ENCODE measurements around the gene PRKN.

Gene PRKN

DNA sequence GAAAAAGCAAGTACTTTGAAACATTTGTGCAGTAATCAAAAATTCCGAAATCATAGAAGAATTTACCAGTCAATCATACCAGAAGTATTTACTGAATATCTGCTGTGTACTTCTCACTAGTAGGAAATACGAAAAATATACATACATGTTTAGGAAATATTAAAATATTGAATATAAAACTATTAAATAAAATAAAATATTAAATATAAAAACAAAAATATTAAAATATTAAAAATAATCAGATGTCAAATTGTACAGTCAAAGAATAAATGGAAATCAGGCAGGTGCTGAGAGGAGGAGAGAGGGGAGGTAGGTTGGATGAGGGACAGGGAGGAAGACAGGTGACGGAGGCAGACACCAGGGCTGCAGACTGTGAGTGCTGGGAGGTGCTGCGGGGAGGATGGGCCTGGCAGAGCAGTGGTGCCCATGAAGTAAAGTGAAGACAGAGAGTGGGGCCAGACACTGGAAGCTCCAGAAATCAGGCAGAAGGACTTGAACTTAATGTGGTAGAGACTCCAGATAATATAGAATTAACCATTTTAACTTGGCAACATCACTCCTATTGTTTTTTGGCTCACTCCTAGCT lies 55.9 kb downstream of the PRKN start:
- DNase-seq, result no peak

DNA sequence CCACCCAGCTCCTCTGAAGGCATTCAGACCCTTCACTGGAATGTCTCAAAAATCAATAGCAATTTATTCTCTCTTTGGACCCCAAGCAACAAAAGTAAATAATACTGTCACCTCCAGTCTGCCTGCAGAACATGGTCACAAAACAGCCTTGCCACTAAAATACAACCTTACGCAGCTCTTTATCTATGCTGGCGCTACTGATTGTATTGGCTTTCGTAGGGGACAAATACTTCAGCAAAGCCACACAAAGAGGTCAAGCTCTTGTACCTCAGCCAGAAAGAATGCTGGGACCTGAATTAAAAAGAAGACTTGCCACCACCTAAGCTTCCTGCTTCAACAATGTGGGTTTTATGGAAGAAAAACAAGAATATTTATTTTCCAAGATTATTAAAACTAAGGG lies 57.2 kb downstream of the PRKN start:
- no peak for DNase-seq

DNA sequence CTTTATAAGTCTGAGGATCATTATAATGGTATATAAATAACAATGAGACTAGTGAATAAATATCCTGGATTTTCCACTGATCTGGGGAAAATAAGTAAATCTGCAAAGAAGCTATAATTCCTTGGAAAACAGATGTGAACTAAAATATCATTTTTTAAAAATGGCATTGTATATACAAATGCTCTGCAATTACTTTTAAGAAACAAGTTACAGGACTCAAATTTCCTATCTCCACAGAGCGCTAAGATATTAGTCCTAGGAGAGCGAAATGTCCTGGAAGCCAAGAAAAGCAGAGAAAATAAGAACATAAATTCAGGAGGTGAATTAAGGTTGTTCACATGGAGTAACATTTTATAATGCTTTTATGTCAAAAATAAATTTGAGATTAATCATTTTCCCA lies 61.3 kb downstream of the PRKN start:
- no peak for DNase-seq

DNA sequence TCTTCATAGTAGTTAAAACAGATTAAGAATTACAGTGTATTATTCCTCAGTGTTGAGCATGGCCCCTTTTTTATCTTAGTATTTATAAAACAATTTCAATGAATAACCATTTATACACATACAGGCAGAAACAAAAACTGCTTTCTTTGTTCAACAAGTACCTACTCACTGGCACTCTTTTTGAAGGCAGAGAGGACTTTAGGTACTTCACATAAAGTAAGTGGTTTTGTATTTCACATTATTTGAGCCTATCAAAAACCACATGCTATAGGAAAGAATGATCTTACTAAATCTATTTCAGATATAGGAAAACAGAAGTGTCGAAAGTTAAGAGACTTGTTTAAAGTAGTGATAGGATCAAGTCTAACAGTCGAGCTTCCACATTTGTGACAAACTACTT lies 73.8 kb downstream of the PRKN start:
- DNase-seq, result no peak

DNA sequence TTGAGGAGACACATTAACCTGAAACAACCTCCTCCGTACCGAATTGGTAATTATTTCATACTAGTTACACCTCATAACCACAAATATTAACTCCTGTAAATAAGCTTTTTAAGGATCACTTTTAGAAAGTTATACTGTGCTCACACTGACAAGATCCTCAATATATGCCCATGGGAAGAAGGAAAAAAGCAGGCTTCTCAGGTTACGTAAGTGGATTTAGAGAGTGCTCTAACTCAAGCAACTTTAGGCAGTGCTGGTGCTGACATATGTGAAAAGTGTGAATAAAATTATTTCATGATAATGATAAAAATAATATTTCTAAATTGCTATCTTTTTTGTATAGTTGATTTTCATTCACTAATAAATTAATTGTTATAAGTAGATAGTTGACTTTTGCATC lies 76.1 kb downstream of the PRKN start:
- no peak for DNase-seq

DNA sequence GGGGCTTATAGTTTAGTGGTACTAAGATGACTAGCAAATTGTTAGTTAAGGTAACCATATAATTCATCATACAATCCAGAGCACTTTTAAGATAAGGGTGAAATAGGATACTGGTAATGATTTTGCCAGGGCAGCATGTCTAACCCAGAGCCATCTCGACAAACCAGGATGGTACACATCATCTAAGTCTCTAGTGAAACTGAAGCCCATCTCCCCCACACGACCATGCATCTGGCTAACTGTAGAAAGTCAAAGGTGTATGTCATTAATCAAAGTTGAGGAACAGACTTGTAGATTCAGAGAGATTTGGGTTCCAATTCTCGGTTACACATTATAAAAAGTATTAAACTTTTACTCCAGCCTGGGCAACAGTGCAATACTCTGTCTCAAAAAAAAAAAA lies 78.3 kb downstream of the PRKN start:
- DNase-seq, result no peak

DNA sequence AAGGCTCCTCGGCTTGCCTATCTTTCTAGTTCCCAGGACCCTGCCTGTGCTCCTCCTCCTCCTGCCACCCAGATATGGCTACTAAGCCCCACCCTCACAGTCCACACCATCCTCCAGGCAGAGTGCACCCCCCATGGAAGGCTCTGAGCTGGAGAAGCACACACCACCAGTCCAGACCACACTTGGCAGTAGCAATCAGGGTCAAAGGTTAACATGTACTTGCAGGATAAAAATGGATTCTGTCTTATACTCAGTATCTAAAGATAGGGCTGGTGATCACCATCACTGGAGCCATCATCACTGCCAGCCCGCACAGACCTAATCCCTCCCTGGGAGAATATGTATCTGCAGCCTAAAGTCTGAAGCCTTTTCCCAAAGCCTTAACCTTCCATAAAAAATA lies 83.4 kb downstream of the PRKN start:
- no peak for DNase-seq

DNA sequence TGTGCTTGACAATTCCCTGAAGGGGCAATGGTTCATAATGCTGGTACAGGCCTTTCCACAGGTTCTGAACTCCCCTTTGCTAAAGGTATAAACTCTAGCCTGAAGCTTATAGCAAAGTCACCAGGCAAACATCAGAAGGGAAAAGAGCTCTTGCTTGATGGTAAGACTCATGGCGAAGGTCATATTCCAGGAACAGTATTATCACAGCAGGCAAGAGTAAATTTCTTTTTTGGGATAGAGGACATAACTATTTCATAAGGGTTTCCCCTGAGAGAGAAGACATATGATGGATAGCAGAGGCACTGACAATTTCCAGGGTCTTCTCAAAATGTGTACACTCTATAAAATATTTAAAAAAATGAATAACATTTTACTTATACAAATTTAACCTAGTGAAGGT lies 86.8 kb downstream of the PRKN start:
- no peak for DNase-seq

DNA sequence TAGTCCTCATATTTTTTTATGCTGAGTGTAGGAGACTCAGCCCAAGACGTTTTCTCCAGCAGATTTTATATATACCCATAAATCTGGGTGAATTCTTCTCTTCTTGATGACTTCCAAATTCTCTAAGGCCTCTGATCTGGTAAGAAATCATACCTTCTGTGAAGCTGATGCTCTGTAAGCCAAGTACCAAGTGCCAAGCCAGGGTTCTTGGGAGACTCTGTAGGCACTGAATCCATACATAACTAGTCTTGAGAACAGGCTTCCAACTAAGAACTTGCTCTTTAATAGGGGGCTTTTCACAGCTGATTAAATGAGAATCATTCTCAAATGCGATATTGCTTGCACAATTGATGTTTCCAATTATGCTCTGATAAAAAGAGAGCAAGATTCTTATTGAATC lies 87.6 kb downstream of the PRKN start:
- no peak for DNase-seq

DNA sequence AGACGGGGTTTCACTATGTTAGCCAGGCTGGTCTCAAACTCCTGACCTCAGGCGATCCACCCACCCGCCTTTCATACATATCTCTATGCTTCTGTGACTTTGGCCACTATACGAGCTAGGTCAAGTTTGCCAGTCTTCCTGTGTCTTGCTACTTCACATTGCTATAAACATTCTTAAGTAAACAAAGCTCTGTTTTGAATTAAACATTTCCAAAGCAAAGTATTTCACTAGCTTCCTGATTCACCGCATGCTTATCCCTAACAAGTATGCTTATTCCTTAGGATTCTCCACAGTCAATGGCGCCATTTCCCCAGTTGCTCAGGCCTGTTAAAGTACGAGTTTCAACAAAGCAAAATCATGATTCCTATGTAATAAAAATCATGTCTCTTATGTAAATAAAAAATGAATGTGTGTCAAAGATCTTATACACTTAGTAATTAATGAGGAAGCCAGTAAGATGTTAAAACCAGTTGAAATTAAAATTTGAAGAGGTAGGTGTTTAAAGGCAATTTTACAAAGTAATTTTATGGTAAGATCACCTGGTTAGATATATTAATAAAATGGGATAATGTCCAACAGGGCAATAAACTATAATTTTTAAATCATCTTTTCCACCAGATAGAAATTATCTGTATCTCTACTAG lies 88.5 kb downstream of the PRKN start:
- no peak for DNase-seq

DNA sequence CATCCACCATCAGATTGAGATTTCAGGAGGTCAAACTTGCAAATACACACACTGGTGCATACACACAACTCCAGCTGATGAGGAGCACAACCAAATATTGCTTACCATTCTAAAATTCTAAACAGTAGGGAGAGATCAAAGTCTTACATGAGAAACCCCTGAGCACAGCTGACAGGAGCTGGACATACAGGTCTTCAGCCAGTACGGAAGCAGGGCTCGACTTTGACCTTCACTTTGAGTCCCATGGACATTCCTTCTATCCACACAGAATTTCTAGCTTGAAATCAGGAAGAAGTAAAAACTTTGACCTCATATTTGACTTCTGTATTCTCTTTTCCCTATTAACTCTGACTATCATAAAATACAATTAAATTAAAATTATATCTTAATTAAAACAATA lies 90.2 kb downstream of the PRKN start:
- DNase-seq, result no peak

DNA sequence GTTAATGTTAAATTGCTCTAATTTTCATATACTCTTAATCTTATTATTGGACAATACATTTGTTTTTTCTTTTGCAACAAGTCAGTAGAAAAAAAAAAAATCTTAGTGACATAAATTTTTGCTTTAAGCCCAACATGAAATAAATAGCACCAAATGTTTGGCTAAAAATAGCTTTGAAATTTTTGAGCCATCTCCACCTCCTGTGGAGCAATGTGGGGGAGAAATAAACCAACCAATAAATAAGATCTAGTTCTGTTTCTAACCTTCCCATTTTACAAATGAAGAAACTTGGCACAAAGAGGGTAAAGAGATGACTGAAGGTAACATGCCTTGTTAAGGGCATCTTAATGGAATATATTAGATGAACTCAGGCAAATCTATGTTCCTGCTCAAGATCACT lies 91.4 kb downstream of the PRKN start:
- DNase-seq, result no peak

DNA sequence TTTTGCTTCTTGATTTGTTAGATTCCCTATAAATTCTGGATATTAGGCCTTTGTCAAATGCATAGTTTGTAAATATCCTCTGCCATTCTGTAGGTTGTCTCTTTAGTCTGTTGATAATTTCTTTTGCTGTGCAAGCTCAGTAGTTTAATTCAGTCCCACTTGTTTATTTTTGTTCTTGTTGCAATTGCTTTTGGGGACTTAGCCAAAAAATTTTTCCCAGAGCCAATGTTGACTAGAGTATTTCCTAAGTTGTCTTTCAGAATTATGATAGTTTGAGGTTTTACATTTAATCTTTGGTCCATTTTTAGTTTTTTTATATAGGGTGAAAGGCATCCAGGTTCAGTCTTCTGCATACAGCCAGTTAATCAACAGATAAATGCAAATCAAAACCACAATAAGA lies 96.0 kb downstream of the PRKN start:
- DNase-seq, result no peak

DNA sequence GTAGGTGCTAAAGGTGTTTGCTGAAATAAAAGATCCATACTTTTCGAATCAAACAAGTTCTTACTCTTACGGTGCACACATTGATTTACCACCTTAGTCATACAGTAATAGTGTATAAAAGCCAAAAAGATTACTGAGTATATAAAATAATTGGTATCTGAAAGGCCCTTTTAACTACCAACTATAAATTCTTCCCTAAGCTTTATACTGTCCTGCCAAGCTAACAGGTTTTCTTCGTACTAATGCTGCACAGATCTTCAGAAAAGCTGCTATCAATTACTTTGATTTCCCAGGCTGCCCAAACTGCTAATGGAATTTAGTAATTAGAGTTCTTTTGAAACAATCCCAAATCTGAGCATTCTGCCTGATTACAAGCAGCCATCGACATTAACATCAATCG lies 97.5 kb downstream of the PRKN start:
- no peak for DNase-seq

DNA sequence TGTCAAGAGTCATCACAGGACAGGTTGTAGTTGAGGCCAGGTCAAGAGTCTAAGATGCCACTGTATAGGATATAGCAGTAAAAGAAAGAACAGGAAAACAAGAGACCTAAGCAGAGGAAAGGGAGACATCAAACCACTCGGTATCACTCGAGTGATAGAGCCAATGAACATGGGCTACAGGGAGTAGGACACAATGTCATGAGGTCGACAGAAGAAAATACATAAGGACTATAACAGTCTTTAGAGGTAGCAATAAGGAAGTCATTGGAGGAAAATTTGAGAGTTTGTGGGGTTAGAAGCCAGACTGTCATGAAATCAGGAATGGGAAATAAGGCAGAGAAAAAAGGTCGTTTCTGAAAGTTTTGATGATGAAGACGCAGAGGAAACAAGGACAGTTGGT lies 99.7 kb downstream of the PRKN start:
- no peak for DNase-seq

DNA sequence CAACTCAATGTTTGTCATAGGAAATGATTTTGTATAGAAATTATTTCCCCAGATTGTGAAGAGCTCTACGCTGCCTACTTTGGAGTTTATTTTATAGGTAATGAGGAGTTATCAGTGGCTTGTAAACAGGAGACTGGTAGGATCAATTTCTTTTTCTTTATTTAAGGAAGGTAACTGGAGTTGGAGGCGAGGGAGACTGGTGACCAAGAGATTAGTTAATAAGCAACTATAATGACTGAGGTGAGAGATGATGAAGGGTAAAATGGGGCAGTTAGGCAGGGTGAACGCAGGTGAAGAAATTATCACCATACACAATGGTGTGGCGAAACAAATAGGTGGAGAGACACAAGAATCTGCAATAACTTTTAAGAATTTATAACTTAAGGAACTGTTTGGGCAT lies 100.2 kb downstream of the PRKN start:
- no peak for DNase-seq

DNA sequence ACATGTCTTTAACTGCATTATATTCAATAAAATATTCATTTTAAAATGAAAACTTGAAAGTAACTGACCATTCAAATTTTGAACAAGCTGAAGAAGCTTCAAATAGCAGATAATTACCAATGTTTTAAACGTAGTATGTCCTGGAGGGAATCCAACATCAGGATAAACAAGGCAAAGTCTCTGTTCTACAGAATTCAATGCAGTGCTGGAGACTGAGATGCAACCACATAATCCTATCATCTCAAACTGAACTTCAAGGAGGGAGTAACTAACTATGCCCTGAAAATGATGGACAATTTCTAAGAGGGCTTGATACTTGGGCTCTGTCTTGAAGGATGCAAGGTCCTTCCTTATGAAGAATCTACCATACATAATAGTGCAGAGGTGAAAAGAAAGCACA lies 100.7 kb downstream of the PRKN start:
- no peak for DNase-seq

DNA sequence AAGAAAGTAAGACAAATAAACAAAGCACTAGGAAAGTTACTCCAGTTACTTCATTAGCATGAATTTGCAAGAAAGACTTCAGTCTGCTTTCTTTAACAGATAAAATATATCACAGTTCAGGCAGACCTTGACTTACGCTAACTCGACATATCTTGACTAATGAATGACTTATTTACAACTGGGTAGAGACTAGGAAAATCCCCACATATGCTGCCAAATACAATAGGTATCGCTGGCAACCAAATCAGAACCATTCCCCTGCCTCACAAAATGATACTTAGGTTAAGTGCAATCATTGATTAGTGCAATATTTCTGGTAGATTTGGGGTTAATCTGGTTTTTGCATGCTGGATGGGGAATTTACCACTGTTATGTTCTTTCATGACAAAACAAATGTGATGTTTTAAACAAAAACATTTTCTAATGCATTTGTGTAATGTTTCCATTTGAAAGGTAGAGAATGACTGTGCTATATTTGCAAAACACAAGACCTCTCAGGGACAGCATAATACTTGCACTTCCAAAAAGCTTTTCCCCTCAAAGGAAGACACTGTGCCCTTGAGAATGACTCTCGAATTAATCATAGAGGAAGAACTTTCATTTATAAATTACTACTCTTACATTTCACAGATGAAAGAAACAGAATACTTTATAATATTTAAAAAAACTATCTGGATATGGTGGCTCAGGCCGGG lies 101.6 kb downstream of the PRKN start:
- no peak for DNase-seq

DNA sequence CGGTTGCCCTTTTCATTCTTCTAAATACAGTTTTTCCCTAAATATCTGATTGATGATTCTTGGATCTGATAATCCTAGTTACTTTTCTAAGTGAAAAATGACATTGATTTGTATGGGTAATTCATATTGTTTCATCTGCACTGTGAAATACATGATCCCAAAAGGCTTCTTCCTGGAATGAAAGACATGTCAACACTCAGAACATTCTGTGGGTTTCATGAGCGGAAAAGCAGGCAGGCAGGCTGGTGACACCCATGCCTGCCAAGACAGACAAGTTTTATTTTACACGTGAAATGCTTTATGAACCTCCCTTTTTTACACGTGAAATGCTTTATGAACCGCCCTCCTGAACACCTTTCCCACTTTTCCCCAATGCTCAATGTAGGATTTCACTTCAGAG lies 105.0 kb downstream of the PRKN start:
- DNase-seq, result no peak

DNA sequence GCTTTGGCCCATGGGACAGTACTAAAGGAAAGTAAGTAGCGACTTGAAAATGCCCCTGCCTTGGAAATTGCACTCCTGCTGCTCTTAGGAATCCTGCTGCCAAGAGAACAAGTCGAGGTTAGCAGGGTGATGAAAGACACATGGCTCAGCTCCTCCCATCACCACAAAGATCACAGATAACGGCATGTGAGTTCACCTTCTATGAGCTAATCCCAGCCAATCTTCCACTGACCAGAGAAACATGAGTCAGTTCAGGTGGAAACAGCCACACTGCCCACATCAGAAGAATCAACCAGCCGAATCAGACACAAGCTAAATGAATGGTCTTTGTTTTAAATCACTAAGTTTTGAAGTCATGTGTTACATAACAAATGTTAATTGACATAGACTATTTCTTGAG lies 106.3 kb downstream of the PRKN start:
- no peak for DNase-seq

DNA sequence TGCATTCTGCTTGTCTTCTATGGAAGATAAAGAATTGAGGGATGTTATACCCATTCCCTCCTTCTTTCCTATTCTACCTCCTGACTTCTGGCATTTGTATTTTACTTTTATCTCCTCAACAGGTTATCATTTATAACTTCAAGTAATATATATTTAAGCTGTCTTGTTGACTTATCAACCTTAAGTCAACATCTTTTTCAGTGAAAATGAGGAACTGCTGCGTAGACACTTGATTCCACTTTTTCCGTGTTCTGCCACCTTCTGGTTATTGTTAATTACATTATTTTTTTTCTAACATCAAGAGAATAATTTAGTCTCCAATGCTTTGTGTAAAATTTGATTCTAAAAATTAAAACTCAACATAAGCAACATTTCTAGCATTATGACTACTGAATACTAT lies 107.5 kb downstream of the PRKN start:
- DNase-seq, result no peak

DNA sequence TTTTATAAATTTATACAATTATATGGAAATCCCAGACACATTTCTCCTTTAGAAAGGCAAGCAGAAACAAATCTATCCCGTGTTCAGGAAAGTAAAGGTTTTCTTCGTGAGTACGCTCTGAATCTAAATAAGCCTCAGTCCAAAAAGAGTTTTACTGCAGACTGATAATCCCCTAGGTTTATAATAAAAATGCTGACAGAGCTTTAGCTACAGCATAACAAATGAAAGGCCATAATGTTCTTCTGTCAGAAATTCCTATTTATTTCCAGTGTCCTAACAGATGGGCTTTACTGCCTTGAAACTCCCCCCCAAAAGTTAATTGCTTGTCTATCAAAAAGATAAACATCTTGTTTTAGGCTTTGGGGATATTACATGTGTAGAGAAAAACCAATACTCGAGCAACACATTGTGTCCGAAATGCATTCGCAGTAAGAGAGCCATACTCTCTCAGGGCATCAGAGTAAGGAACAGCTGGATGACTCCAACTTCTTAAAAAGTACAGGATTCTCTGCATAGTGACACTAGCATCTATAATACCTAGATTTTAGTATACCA lies 109.0 kb downstream of the PRKN start:
- no peak for DNase-seq

DNA sequence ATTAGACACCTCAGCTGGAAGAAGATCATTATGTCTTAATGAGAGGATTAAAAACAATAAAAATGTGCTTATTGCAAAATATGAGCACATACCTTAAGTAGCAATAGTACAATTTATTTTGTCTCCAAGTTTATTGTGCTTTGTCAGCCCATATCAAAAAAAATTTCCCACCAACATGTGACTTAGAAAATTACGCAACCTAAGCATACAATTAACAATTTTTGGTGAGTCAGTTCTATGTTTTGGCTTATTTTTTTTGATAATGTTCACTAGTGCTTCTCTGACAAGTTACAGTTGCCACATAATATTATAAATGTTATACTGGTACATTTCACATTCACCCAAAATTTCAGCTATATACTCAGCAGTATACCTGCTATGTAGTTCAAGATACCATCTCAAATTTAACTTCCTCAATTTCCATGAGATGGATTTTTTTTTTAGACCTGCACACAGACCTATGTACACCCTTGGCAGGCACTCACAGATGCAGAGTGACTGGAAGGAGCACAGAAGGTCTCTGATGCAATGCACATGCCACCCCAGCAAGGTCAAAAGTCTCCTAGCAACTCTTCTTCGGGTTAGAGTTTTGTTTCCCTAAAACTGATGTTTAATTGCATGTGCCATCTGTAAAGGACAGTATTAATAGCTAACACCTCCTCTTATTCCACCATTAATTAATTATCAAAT lies 112.4 kb downstream of the PRKN start:
- no peak for DNase-seq

DNA sequence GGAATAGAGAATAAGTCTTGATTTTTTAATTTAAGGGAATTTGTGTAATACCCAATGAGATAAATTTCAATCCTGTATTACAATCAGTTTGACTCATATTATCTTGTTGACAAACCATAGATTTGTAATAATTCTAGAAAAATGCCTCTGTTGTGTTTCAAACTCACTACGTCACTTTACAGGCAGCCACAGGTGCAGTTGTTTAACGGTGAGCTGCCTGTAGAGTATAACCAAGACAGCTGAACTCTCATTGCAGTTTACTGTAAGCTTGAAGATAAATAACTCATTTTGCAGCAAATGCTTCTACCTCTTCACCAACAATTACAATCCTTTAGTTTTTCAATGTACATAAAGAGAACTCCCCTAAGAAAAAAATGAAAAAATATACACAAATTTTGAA lies 114.3 kb downstream of the PRKN start:
- DNase-seq, result no peak

Data from CD4-positive, alpha-beta T cell treated with Interleukin-12 subunit alpha and Interleukin-12 subunit beta, for 1 hour (primary cell).